Coronary artery (tissue), 2 donors: Measurements from ENCODE around the gene KIAA0586.

Source experiments
- DNase-seq: peaks from one replicate; pipeline ENCODE4 v3.0.0-alpha.2; 2017; ENCODE audit warnings: low spot score
- H3K27ac ChIP-seq, 2 donors: fragments of 200-600 bp; sonication (generic); one replicate each; pipeline ENCODE4 v1.5.1; 2016 to 2019
- H3K4me3 ChIP-seq: fragments of 200-600 bp; sonication (generic); 2 replicates; pipeline ENCODE4 v1.5.1; 2016; ENCODE audit warnings: mild to moderate bottlenecking, moderate library complexity
- TF ChIP-seq, protein P1 (sequence below): fragments of 200-600 bp; sonication (generic); IDR thresholded peaks from one replicate; pipeline ENCODE4 v1.5.1; 2019; ENCODE audit warnings: antibody characterized with exemption

The KIAA0586 gene

DNA sequence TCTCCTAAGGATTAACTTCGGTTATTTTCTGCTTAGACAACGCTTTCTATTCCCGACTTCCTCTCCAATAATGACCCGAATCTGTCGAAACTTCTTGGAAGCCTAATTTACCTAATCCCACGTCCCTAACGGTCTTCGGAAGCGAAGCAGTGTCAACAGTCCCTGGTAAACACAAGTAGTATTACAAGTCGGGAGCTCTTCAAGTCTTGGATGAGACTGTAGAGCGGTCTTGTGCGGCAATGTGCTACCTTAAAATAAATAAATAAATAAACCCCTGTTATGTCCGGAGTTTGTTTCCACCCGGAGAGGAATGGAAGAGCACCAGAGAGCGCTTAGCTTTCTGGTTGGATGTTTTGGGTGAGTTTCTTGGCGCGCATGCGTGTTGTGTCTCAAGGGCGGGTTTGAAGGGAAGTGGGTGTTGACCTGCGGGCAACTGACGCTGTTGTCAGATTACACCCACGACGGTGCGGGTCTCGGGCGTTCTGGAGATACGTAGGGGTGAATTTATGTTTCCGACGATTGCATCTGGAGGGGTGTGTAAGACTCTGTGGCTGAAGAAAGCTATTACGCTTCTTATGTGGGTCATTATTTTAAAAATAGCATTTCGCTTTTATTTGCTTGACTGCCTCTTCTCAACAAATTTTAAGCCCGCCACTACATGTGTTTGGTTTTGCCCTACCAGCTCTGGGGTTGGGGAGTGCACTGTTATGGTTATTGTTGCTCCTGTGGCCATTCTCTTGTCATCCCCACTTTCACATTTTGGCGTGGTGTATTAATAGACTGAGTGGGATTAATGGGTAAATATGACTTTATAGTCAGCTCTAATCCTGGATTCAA, at the start of gene KIAA0586, which contains the start of gene TIMM9:
KIAA0586 (plus strand) TSS at position 439 of the 837 bp plus-strand sequence. CDS start 546 bp downstream, outside the sequence.
TIMM9 (minus strand) TSS at position 251 of the 837 bp plus-strand sequence. CDS start 15,586 bp downstream, outside the sequence.
- peak within 1 kb of the TSS; percentile 89 for H3K27ac ChIP-seq
- H3K4me3 ChIP-seq, result peak within 1 kb of the TSS; percentile 96
- DNase-seq, result peak; percentile 97
- TF ChIP-seq, protein P1, sequence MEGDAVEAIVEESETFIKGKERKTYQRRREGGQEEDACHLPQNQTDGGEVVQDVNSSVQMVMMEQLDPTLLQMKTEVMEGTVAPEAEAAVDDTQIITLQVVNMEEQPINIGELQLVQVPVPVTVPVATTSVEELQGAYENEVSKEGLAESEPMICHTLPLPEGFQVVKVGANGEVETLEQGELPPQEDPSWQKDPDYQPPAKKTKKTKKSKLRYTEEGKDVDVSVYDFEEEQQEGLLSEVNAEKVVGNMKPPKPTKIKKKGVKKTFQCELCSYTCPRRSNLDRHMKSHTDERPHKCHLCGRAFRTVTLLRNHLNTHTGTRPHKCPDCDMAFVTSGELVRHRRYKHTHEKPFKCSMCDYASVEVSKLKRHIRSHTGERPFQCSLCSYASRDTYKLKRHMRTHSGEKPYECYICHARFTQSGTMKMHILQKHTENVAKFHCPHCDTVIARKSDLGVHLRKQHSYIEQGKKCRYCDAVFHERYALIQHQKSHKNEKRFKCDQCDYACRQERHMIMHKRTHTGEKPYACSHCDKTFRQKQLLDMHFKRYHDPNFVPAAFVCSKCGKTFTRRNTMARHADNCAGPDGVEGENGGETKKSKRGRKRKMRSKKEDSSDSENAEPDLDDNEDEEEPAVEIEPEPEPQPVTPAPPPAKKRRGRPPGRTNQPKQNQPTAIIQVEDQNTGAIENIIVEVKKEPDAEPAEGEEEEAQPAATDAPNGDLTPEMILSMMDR, result no peak

DNA sequence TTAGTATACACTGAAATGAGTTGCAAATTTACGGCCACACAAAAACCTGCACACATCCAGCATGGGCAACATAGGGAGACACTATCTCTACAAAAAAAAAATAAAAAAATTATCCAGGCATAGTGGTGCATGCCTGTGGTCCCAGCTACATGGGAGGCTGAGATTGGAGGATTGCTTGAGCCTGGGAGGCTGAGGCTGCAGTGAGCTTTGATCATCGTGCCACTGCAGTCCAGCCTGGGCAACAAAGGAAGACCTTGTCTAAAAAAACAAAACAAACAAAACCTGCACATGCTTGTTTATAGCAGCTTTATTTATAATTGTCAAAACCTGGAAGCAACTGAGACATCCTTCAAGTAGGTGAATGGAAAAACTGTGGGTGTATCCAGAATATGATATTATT, 36.7 kb upstream of the KIAA0586 start:
- DNase-seq, result no peak
- Histone ChIP-seq H3K4me3 (no peak overlapping the region), H3K27ac (no peak overlapping the region)
- TF ChIP-seq, protein P1, result no peak

DNA sequence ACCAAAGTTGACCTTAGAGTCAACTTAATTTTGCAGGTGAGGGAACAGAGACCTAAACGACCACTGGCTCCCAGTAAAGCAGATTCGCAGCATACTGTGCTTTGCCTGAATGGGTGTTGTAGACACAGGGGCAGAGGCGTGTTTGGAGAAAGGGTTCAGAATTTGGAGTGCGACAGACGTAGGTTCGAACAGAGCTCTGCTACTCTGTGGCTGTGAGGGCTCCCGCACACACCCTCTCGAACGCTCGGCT, 32.0 kb upstream of the KIAA0586 start:
- Histone ChIP-seq H3K4me3 (peak overlapping the region; percentile 79), H3K27ac (peak overlapping the region; percentile 73 to 83)
- TF ChIP-seq, protein P1, result no peak
- no peak for DNase-seq

DNA sequence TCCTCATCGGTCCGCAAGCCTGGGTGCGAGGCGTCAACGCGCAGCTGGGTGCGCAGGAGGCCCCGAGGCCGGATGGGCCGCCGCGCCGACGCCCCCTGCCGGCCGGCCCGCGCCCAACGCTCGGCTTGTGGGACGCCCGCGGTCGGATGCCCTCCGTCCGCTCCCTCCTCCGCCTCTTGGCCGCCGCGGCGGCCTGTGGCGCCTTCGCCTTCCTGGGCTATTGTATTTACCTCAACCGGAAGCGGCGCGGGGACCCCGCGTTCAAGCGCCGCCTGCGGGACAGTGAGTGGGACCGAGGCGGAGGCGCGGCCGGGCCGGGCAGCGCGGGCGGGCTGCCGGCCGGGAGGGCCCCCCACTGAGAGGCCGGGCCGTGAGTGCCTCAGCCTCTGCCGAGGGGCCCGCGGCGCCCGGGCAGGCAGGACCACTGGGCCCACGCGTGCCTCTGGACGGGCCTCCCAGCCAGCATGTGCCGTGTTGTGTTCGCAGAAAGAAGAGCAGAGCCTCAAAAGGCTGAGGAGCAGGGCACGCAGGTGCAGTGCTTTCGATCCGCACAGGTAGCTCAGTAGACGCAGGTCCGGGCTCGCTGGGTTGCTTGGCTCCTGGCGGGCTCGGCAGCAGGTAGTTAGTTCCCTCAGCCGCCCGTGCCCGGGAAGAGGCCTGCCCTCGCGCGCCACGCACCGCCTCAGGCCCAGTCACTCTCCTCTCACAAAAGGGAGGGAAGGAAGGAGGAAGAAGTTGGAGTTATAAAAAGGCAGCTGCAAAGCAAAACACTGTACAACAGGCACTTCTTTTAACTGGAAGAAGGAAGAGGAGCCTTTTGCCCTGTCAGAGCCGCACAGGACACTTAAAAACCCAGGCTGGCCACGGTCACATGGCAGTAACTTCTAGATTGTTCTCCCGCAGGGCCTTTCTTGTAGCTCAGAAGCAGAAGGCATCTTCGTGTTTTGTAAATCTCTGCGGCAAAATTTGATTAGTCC, 31.4 kb upstream of the KIAA0586 start, which contains the start of gene TOMM20L:
TOMM20L (plus strand) TSS at position 119 of the 977 bp plus-strand sequence; CDS start at position 147, 28 bp downstream.
- Histone ChIP-seq H3K27ac (peak within 1 kb of the TSS; percentile 73 to 83), H3K4me3 (peak within 1 kb of the TSS; percentile 79)
- DNase-seq, result peak; percentile 74
- TF ChIP-seq, protein P1, result peak; percentile 82

DNA sequence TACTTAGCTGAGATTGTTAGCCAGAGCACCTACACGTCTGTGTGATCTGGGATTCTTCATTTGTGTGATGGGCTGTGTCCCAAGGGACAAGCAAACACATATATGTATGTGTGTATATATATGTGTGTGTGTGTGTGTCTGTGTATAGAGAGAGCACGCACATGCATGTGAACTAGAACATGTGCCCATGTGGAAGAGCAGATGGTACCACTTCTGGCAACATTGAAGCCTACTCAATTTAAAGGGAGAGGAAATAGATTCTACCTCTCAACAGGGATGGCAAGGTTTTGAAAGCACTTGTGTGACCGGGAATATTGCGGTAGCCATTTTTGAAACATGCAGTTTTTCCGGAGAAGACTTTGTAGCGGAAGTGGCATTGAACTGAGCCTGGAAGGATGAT, 30.4 kb upstream of the KIAA0586 start:
- no peak for DNase-seq
- H3K4me3 ChIP-seq, result no peak overlapping the region
- H3K27ac ChIP-seq, result no peak overlapping the region
- TF ChIP-seq, protein P1, result no peak

DNA sequence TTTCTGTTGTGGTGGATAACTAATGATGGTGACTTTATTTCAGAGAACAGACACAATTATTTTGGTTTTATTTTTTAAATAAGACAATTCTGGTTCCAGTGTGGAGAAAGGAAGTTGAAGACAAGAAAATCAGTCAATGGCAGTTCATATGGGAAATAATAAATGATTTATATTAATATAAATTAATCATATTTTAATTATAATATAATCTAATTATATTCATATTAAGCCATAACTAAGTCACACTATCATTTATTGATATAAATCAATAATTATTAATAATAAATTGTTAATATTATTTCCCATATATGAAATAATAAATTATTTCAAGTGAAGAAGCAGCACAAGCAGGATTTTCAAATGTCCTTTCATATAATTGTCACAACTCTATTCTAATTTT, 29.0 kb upstream of the KIAA0586 start:
- no peak overlapping the region for H3K4me3 ChIP-seq
- TF ChIP-seq, protein P1, result no peak
- H3K27ac ChIP-seq, result no peak overlapping the region
- DNase-seq, result no peak
